Measurements from ENCODE around the gene ANXA1. TPM values are rescaled to one million over a fixed set of nuclear protein-coding genes. Genes with fewer than 3 reads are reported as not detected.

Gene ANXA1
- total RNA-seq, 1 donor from 2014 or later = 923 TPM

DNA sequence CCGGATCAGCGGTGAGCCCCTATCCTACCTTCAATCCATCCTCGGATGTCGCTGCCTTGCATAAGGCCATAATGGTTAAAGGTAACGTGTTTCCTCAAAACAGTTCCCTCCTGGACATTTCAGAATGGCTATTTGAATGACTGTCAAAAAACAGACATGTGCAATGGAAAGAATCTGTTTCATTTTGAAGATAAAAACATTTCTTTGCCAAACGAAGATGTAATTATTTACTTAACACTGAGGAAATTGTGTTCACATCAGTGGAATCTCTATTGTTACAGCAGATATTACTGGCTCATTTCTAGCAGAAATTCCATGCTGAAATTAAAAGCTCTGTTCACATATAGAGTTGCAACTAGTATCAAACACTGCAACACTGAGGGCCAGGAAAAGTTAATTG lies 7.1 kb downstream of the ANXA1 start:
- Mint-ChIP-seq H3K4me3 (peak overlapping the region; percentile 80), H3K4me1 (ENCODE audit: unreplicated experiment) (peaks cover 18% of the 10 kb centered on the region), H3K27ac (peak overlapping the region; percentile 96), H3K27me3 (peaks cover 26% of the 10 kb centered on the region), H3K9me3 (no peaks in the 10 kb centered on the region), H3K36me3 (peaks cover 60% of the 10 kb centered on the region)
- DNase-seq (ENCODE audit: extremely low spot score, unreplicated experiment) = no peak
- no peak for TF ChIP-seq CTCF (conservative IDR thresholded peaks at IDR 0.05)

DNA sequence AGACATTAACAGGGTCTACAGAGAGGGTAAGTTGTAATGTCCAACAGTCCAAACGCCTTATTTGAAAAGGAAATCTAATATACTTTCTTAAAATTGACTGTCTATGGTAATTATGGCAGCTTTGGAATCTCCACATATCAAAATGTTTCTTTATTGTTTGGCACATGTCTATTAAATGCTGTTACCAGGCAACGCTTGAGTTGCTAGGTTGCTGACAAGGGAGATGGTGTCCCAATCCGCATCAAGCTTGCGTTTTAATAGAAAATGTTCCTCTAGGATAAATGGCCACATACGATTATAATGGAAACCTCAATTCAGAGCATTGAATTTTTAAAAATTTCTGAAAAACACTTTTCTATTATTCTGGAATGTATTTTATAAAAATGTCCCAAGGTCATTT lies 9.2 kb downstream of the ANXA1 start:
- TF ChIP-seq CTCF (conservative IDR thresholded peaks at IDR 0.05) = no peak
- H3K27ac Mint-ChIP-seq = peak overlapping the region; percentile 80
- H3K9me3 Mint-ChIP-seq = no peaks in the 10 kb centered on the region
- peak overlapping the region; percentile 70 for H3K4me3 Mint-ChIP-seq
- H3K4me1 Mint-ChIP-seq (ENCODE audit: unreplicated experiment) = peaks cover 12% of the 10 kb centered on the region
- peaks cover 47% of the 10 kb centered on the region for H3K36me3 Mint-ChIP-seq
- H3K27me3 Mint-ChIP-seq = peaks cover 18% of the 10 kb centered on the region
- no peak for DNase-seq (ENCODE audit: extremely low spot score, unreplicated experiment)

- H3K9me3 Mint-ChIP-seq = no peaks in the 10 kb centered on the region
- H3K27me3 Mint-ChIP-seq = peaks cover 27% of the 10 kb centered on the region
- H3K27ac Mint-ChIP-seq = peak overlapping the region; percentile 93
- H3K4me3 Mint-ChIP-seq = peak overlapping the region; percentile 76
- H3K4me1 Mint-ChIP-seq (ENCODE audit: unreplicated experiment) = peaks cover 5% of the 10 kb centered on the region
- DNase-seq (ENCODE audit: extremely low spot score, unreplicated experiment) = no peak
- TF ChIP-seq CTCF (conservative IDR thresholded peaks at IDR 0.05) = peak; percentile 30
- peaks cover 50% of the 10 kb centered on the region for H3K36me3 Mint-ChIP-seq
Measured at GRCh38 chr9:73162987-73163768, 11.5 kb downstream of the ANXA1 start.

DNA sequence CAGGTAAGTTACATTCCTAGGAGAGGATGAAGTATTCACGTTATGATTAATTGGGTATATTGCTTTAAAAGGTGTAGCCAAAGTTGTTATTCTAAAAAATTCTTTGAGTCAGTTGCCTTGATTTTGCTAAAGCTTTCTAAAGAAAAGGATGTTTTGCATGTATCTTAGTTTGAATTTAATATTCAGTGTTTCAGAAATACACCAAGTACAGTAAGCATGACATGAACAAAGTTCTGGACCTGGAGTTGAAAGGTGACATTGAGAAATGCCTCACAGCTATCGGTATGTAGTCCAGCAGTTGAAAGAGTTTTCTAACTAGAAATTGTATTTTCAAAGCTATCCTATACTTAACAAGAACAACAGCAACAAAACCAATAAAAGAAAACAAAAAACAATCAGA lies 14.2 kb downstream of the ANXA1 start:
- no peaks in the 10 kb centered on the region for H3K9me3 Mint-ChIP-seq
- peak overlapping the region; percentile 17 for H3K4me3 Mint-ChIP-seq
- peaks cover 36% of the 10 kb centered on the region for H3K36me3 Mint-ChIP-seq

GRCh38 chr9:73166468-73166867 lies 14.8 kb downstream of the ANXA1 start:
- no peak for DNase-seq (ENCODE audit: extremely low spot score, unreplicated experiment)
- H3K27me3 Mint-ChIP-seq = peaks cover 29% of the 10 kb centered on the region
- no peaks in the 10 kb centered on the region for H3K9me3 Mint-ChIP-seq
- no peak for TF ChIP-seq CTCF (conservative IDR thresholded peaks at IDR 0.05)
- H3K36me3 Mint-ChIP-seq = peaks cover 36% of the 10 kb centered on the region
- H3K4me1 Mint-ChIP-seq (ENCODE audit: unreplicated experiment) = peaks cover 3% of the 10 kb centered on the region
- peak overlapping the region; percentile 80 for H3K27ac Mint-ChIP-seq
- peak overlapping the region; percentile 17 for H3K4me3 Mint-ChIP-seq

More for the DNA sequence above, 14.2 kb downstream of the ANXA1 start:
- Mint-ChIP-seq H3K4me1 (ENCODE audit: unreplicated experiment) (peaks cover 3% of the 10 kb centered on the region), H3K27ac (peak overlapping the region; percentile 80), H3K27me3 (peaks cover 29% of the 10 kb centered on the region)
- DNase-seq (ENCODE audit: extremely low spot score, unreplicated experiment) = no peak
- no peak for TF ChIP-seq CTCF (conservative IDR thresholded peaks at IDR 0.05)

Measured in type B pancreatic cell (in vitro differentiated cells).